Upper lobe of right lung (tissue), 1 donor: ENCODE data around the gene OR2AG1. TPM values are rescaled to one million over a fixed set of nuclear protein-coding genes. Genes with fewer than 3 reads are reported as not detected.
A peak's percentile ranks its signal among the peaks of the same experiment; 100 is the strongest.

Experiments used
- ATAC-seq: fragments of 200-7000 bp; cut with Tn5 transposase; one replicate; pipeline ENCODE4 v1.9.1; 2020; ENCODE audit warnings: mild to moderate bottlenecking, moderate library complexity
- DNase-seq: peaks from one replicate; pipeline ENCODE4 v3.0.0-alpha.2; 2020
- H3K27ac ChIP-seq: fragments of 200-600 bp; one replicate; pipeline ENCODE4 v1.8.0; 2022
- H3K27me3 ChIP-seq: fragments of 200-600 bp; one replicate; pipeline ENCODE4 v1.8.0; 2022; ENCODE audit warnings: mild to moderate bottlenecking
- H3K36me3 ChIP-seq: fragments of 200-600 bp; one replicate; pipeline ENCODE4 v1.8.0; 2022
- H3K4me1 ChIP-seq: fragments of 200-600 bp; one replicate; pipeline ENCODE4 v1.8.0; 2022
- H3K4me3 ChIP-seq: fragments of 200-600 bp; one replicate; pipeline ENCODE4 v1.8.0; 2022; ENCODE audit warnings: mild to moderate bottlenecking
- H3K9me3 ChIP-seq: fragments of 200-600 bp; one replicate; pipeline ENCODE4 v1.8.0; 2022
- CTCF ChIP-seq: fragments of 200-600 bp; IDR thresholded peaks from one replicate; pipeline ENCODE4 v1.8.0; 2022; ENCODE audit warnings: antibody characterized with exemption
- intact Hi-C: fragments of 100-400 bp; cut with DNase I; formaldehyde crosslinking; loops from one replicate; pipeline ENCODE4 v1.11.0; 2022
- long read RNA-seq: library from polyadenylated mRNA; unstranded; transcript quantifications from one replicate; pipeline ENCODE4 v2.0.0, GENCODE V29; 2021
- total RNA-seq: library from RNA; stranded (reverse); fragmentation: NEBNext Ultra II Directional; extraction: Animal tissue kit (Norgen Biotek cat#: 25700); gene quantifications from one replicate; pipeline ENCODE4 v1.2.1, GENCODE V29; 2021
- donor health status: DM: no; HTN: yes; CAD: no; lungs with severe emphysema.

The OR2AG1 gene
- not detected for total RNA-seq
- long read RNA-seq = 0 reads

GRCh38 chr11:6782720-6783119 is at the start of gene OR2AG1:
Gene OR2AG1, plus strand, starts transcription at chr11:6783020. Its CDS starts 2,018 bp downstream, at chr11:6785038.
- intact Hi-C loops = no loop called here
- DNase-seq (no peak), ATAC-seq (no peak)
- Histone ChIP-seq H3K27me3 (no peaks in the 10 kb centered on the region), H3K4me1 (no peaks in the 10 kb centered on the region), H3K4me3 (no peak within 1 kb of the TSS), H3K36me3 (no peaks in the 10 kb centered on the region), H3K9me3 (no peaks in the 10 kb centered on the region), H3K27ac (no peak within 1 kb of the TSS)
- TF ChIP-seq CTCF = no peak

- Histone ChIP-seq H3K4me1 (peaks cover 4% of the 10 kb centered on the region), H3K27ac (no peak overlapping the region), H3K27me3 (no peaks in the 10 kb centered on the region), H3K4me3 (no peak overlapping the region), H3K9me3 (no peaks in the 10 kb centered on the region), H3K36me3 (peaks cover 9% of the 10 kb centered on the region)
- no peak for DNase-seq
- peak; percentile 50 for ATAC-seq
- no peak for TF ChIP-seq CTCF
- intact Hi-C loops = no loop called here
Observed at GRCh38 chr11:6733326-6734275, 49.2 kb upstream of the OR2AG1 start.

- TF ChIP-seq CTCF = no peak
- intact Hi-C loops = no loop called here
- H3K27ac ChIP-seq = no peak overlapping the region
- no peaks in the 10 kb centered on the region for H3K9me3 ChIP-seq
- DNase-seq (no peak), ATAC-seq (no peak)
- no peak overlapping the region for H3K4me3 ChIP-seq
- peaks cover 4% of the 10 kb centered on the region for H3K4me1 ChIP-seq
- H3K36me3 ChIP-seq = peaks cover 9% of the 10 kb centered on the region
- no peaks in the 10 kb centered on the region for H3K27me3 ChIP-seq
Observed at GRCh38 chr11:6734616-6735015, 48.2 kb upstream of the OR2AG1 start.

- TF ChIP-seq CTCF = no peak
- no peaks in the 10 kb centered on the region for H3K9me3 ChIP-seq
Observed at GRCh38 chr11:6735306-6735705, 47.5 kb upstream of the OR2AG1 start.

GRCh38 chr11:6736495-6737121 is 46.2 kb upstream of the OR2AG1 start:
- intact Hi-C loops = no loop called here
- no peak overlapping the region for H3K4me3 ChIP-seq
- DNase-seq (no peak), ATAC-seq (peak; percentile 53)
- H3K4me1 ChIP-seq = peaks cover 4% of the 10 kb centered on the region
- peaks cover 9% of the 10 kb centered on the region for H3K36me3 ChIP-seq
- no peaks in the 10 kb centered on the region for H3K9me3 ChIP-seq
- no peak overlapping the region for H3K27ac ChIP-seq
- no peak for TF ChIP-seq CTCF
- H3K27me3 ChIP-seq = no peaks in the 10 kb centered on the region

More at GRCh38 chr11:6735306-6735705, 47.5 kb upstream of the OR2AG1 start:
- DNase-seq = no peak
- H3K36me3 ChIP-seq = peaks cover 9% of the 10 kb centered on the region
- intact Hi-C loops = no loop called here
- H3K4me1 ChIP-seq = peaks cover 4% of the 10 kb centered on the region
- H3K4me3 ChIP-seq = no peak overlapping the region
- H3K27ac ChIP-seq = no peak overlapping the region
- no peaks in the 10 kb centered on the region for H3K27me3 ChIP-seq
- no peak for ATAC-seq
